Activated T-cell treated with anti-CD3 and anti-CD28 coated beads, Interleukin-2, amount 50 U/mL, for 24 hours (primary cell): ENCODE measurements around the gene BCAP31.
"Not testable (repeated sequence)": the region's sequence is repeated elsewhere in the genome, so short reads cannot be mapped to it uniquely, and the experiment has no call there.

Experiments used
- DNase-seq: peaks from one replicate; pipeline ENCODE4 v3.0.0-alpha.2; 2020
- H3K27ac Mint-ChIP-seq: 2 replicates; pipeline ENCODE4 v1.8.0; 2020; ENCODE audit warnings: mild to moderate bottlenecking, mixed read lengths
- H3K27me3 Mint-ChIP-seq: 2 replicates; pipeline ENCODE4 v1.8.0; 2020; ENCODE audit warnings: mixed read lengths
- H3K36me3 Mint-ChIP-seq: 2 replicates; pipeline ENCODE4 v1.8.0; 2020; ENCODE audit warnings: low read depth, mixed read lengths
- H3K4me1 Mint-ChIP-seq: 2 replicates; pipeline ENCODE4 v1.8.0; 2020; ENCODE audit warnings: low read depth, mixed read lengths
- H3K4me3 Mint-ChIP-seq: 2 replicates; pipeline ENCODE4 v1.8.0; 2020; ENCODE audit warnings: mild to moderate bottlenecking, moderate library complexity, mixed read lengths
- H3K9me3 Mint-ChIP-seq: 2 replicates; pipeline ENCODE4 v1.8.0; 2020; ENCODE audit warnings: mixed read lengths

BCAP31 gene

GRCh38 chrX:153719238-153719637, 4.9 kb downstream of the BCAP31 start:
- peaks cover 81% of the 10 kb centered on the region for H3K36me3 Mint-ChIP-seq
- peaks cover 37% of the 10 kb centered on the region for H3K27me3 Mint-ChIP-seq
- no peaks in the 10 kb centered on the region for H3K9me3 Mint-ChIP-seq
- no peak for DNase-seq
- H3K4me3 Mint-ChIP-seq, result no peak overlapping the region
- peaks cover 15% of the 10 kb centered on the region for H3K4me1 Mint-ChIP-seq
- H3K27ac Mint-ChIP-seq, result no peak overlapping the region

GRCh38 chrX:153717445-153717844, 6.7 kb downstream of the BCAP31 start:
- Mint-ChIP-seq H3K4me3 (no peak overlapping the region), H3K36me3 (peaks cover 86% of the 10 kb centered on the region)
- DNase-seq, result no peak

DNA sequence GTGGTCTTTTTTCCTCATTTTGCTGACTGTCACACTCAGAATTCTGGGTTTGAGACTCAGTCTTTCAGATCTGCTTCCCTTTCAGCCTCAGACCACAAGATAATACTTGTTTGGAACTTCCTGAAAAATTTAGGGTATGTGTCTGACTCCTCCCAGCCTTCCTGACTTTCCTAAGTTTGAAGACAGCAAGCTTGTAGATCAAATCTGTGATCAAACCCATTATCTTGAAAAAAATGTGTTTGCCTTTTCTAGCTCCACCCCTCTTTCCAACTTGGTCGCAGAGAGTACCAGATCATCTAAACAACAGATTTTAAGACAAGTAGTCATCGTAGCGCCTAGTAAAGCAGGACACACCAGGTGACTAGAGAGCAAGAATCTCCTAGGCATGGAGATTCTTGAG, 9.9 kb downstream of the BCAP31 start:
- no peaks in the 10 kb centered on the region for H3K9me3 Mint-ChIP-seq
- no peak overlapping the region for H3K4me3 Mint-ChIP-seq
- DNase-seq, result no peak
- peaks cover 5% of the 10 kb centered on the region for H3K4me1 Mint-ChIP-seq
- peaks cover 46% of the 10 kb centered on the region for H3K27me3 Mint-ChIP-seq
- peaks cover 84% of the 10 kb centered on the region for H3K36me3 Mint-ChIP-seq
- no peak overlapping the region for H3K27ac Mint-ChIP-seq

More at GRCh38 chrX:153717445-153717844, 6.7 kb downstream of the BCAP31 start:
- Mint-ChIP-seq H3K4me1 (peaks cover 11% of the 10 kb centered on the region), H3K27me3 (peaks cover 38% of the 10 kb centered on the region), H3K27ac (no peak overlapping the region), H3K9me3 (no peaks in the 10 kb centered on the region)

GRCh38 chrX:153709726-153710674, 14.2 kb downstream of the BCAP31 start:
- peaks cover 53% of the 10 kb centered on the region for H3K27me3 Mint-ChIP-seq
- H3K4me3 Mint-ChIP-seq, result no peak overlapping the region
- no peak for DNase-seq
- no peak overlapping the region for H3K27ac Mint-ChIP-seq
- no peaks in the 10 kb centered on the region for H3K9me3 Mint-ChIP-seq
- peaks cover 85% of the 10 kb centered on the region for H3K36me3 Mint-ChIP-seq
- H3K4me1 Mint-ChIP-seq, result peaks cover 6% of the 10 kb centered on the region

DNA sequence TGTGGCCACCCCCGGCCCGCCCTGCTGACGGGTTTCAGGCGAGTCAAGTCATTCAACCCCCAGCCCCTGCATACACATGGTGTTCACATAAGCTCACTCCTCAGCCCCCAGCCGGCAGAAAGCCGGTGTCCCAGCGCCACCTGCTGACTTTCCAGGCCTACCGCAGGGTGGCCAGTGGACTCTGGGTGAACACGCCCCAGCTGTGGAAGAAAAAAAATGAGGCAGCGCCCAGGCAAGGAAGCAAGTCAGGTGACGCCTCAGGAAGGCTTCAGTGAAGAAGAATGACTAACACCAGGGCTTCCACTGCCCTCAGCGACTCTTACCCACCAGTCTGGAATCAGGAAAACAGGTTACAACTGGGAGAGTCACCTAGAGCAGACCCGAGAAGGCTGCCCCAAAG, 15.8 kb downstream of the BCAP31 start:
- no peak overlapping the region for H3K4me3 Mint-ChIP-seq
- DNase-seq, result peak; percentile 54
- H3K27me3 Mint-ChIP-seq, result peaks cover 45% of the 10 kb centered on the region
- H3K36me3 Mint-ChIP-seq, result peaks cover 84% of the 10 kb centered on the region
- H3K9me3 Mint-ChIP-seq, result no peaks in the 10 kb centered on the region
- peak overlapping the region; percentile 47 for H3K27ac Mint-ChIP-seq
- H3K4me1 Mint-ChIP-seq, result peaks cover 6% of the 10 kb centered on the region

DNA sequence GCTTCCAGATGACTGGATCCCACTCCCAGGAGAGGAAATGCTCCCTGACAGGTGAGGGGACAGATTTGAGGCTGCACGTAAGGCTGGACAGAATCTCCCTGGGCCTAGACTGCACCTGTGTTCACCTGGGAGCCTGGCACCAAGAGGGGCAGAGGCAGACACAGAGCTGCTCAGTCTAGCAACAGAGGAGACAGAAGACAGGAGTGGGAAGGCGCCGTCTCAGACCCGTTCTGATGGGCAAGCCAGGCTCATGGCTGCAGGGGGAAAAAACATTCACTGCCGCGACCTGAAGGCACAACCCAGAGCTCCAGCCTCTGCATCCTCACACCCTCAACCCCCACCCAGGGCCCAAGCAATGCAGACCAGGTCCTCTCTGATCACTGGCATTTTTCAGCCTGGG, 16.8 kb downstream of the BCAP31 start:
- DNase-seq, result no peak
- H3K36me3 Mint-ChIP-seq, result peaks cover 82% of the 10 kb centered on the region
- H3K27me3 Mint-ChIP-seq, result peaks cover 41% of the 10 kb centered on the region
- H3K27ac Mint-ChIP-seq, result no peak overlapping the region
- H3K4me1 Mint-ChIP-seq, result peaks cover 6% of the 10 kb centered on the region
- no peaks in the 10 kb centered on the region for H3K9me3 Mint-ChIP-seq
- no peak overlapping the region for H3K4me3 Mint-ChIP-seq

GRCh38 chrX:153706799-153707198, 17.4 kb downstream of the BCAP31 start:
- DNase-seq, result no peak
- Mint-ChIP-seq H3K27ac (no peak overlapping the region), H3K4me3 (no peak overlapping the region), H3K4me1 (peaks cover 6% of the 10 kb centered on the region), H3K27me3 (peaks cover 41% of the 10 kb centered on the region), H3K36me3 (peaks cover 84% of the 10 kb centered on the region), H3K9me3 (no peaks in the 10 kb centered on the region)

DNA sequence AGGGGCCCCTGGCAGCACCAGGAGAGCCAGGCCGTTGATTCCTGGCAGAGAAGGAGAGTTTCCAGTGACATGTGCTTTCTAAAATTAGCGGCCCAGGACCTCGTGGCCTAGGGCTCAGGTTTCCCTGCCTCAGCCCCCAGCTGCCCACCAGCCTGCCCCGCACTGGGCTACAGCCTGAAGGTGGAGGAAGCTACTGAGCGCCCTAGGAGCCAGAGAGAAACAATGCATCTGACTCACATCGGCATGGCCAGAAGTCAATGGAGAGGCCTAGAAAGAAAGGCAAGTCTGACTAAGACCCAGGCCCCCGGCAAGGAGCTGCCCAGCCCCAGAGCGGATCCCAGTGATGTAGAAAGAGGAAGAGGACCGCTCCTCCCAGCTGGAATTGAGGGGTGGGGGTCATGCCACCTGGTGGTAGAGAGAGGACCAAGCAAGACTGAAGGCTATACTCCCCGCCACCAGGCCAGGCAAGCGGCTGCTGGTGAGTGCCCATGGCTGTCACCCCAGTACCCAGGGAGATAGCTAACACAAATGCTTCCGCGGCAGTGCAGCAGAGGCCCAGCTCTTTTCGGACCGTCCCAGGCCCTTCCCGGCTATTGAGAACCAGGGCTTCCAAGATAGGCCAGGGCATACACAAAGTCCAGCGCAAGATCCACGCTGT, 18.7 kb downstream of the BCAP31 start:
- not testable (repeated sequence) for H3K4me1 Mint-ChIP-seq, H3K9me3 Mint-ChIP-seq, H3K4me3 Mint-ChIP-seq, H3K27ac Mint-ChIP-seq, DNase-seq
- Mint-ChIP-seq H3K36me3 (peaks cover 78% of the 10 kb centered on the region), H3K27me3 (peaks cover 34% of the 10 kb centered on the region)

- peaks cover 30% of the 10 kb centered on the region for H3K27me3 Mint-ChIP-seq
- not testable (repeated sequence) for H3K4me1 Mint-ChIP-seq, H3K4me3 Mint-ChIP-seq, DNase-seq, H3K9me3 Mint-ChIP-seq, H3K27ac Mint-ChIP-seq
- peaks cover 74% of the 10 kb centered on the region for H3K36me3 Mint-ChIP-seq
Measured at GRCh38 chrX:153704631-153705402, 19.4 kb downstream of the BCAP31 start.

DNA sequence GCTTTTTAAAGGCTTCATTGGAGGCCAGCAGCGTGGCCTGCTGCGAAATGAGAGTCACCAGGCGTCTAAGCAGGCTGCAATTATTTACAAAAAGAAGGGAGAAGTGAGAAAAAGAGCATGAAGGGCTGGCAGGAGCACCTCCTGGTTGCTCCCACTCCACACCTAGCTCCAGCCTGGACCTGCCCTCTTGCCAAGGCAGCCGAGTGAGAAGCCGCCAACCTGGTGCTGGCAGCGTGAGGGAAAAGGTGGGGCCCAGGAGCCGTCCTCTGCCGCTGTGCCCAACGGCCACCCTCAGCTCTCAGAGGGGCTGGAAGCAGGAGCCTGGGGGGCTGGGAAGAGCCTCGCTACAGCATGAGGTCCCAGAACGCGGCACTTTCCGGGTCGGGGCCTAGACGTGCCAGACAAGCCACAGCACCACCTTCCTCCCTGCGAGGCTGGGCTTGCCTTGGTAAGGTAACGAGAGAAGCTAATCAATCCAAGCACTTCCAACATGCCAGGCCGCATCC, 20.1 kb downstream of the BCAP31 start:
- Mint-ChIP-seq H3K9me3 (no peaks in the 10 kb centered on the region), H3K27ac (no peak overlapping the region), H3K4me3 (no peak overlapping the region), H3K27me3 (peaks cover 30% of the 10 kb centered on the region), H3K4me1 (peaks cover 4% of the 10 kb centered on the region), H3K36me3 (peaks cover 67% of the 10 kb centered on the region)
- DNase-seq, result no peak

- Mint-ChIP-seq H3K4me1 (no peaks in the 10 kb centered on the region), H3K27ac (no peak overlapping the region), H3K4me3 (no peak overlapping the region), H3K9me3 (no peaks in the 10 kb centered on the region), H3K36me3 (peaks cover 66% of the 10 kb centered on the region), H3K27me3 (peaks cover 26% of the 10 kb centered on the region)
- DNase-seq, result no peak
Measured at GRCh38 chrX:153703036-153703370, 21.2 kb downstream of the BCAP31 start.

DNA sequence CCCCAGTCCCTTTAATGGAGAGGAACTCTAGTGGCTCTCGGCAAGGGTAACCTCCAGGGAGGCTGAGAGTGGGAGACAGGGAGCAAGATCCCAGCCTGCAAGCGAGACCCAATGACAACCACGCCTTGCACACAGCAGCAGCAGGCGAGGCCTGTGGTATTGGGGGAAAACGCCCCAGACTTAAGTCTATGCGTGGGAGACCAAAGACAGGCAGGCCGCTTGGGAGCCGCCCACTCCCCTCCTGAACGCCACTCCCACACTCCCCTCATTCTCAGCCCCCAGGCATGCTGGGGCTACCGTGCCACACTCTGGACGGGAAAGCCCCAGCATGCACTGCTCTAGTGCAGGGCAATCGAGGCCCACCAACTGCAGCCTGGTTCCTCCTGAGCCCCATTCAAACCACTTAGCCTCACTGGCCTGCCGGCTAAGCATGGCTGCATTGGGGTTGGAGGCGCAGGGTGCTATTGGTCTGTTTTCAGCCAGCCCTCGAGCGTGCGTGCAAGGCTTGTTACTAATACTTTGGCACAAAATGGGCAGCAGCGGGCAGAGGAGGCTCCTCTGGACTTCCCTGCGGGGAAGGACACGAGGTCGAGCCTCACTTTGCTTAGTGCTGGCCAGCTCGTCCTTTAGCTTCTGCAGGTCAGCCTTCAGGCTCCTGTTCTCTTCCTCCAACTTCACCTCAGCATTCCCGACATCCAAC, 21.7 kb downstream of the BCAP31 start:
- Mint-ChIP-seq H3K4me3 (no peak overlapping the region), H3K36me3 (peaks cover 66% of the 10 kb centered on the region), H3K27ac (no peak overlapping the region), H3K9me3 (no peaks in the 10 kb centered on the region), H3K27me3 (peaks cover 26% of the 10 kb centered on the region), H3K4me1 (no peaks in the 10 kb centered on the region)
- no peak for DNase-seq

DNA sequence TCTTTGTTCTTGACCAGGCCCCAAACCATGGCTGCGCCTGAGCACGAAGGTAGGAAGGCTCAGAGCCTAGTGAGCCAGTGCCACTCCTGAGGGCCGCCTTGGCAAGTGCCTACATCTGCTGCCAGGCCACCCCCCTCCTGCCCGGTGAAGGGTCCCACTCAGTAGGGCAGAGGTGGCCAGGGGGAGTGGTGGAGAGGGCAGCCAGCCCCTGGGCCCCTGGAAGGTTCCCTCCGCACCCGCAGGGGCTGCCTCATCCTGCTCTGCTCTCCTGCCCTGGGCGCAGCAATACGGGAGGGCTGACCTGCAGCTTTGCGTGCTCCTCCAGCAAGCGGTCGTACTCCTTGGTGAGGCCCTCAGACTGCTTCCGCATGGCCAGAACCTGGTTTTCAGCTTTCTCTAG, 22.5 kb downstream of the BCAP31 start:
- DNase-seq, result no peak
- H3K27me3 Mint-ChIP-seq, result peaks cover 30% of the 10 kb centered on the region
- H3K27ac Mint-ChIP-seq, result no peak overlapping the region
- no peak overlapping the region for H3K4me3 Mint-ChIP-seq
- H3K9me3 Mint-ChIP-seq, result no peaks in the 10 kb centered on the region
- no peaks in the 10 kb centered on the region for H3K4me1 Mint-ChIP-seq
- peaks cover 66% of the 10 kb centered on the region for H3K36me3 Mint-ChIP-seq

DNA sequence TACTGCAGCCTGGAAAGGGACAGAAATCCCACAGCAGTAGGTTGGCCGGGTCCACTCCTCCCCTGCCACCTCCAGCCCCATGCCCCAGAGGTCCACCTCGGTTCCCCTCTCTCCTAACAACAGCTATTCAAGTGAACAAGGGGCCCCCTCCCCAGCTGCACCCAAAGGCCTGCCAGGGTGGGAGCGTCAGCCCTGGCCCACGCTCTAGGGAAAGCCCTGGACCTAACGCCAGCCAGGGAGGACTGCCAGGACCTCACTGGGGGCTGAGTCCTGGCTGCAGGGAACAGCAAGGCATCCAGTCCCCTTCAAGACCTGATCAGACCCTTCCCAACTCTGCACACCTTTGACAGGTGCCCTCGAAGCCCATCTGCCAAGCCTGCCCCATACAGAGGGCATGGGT, 23.2 kb downstream of the BCAP31 start:
- no peak for DNase-seq
- Mint-ChIP-seq H3K4me3 (no peak overlapping the region), H3K4me1 (no peaks in the 10 kb centered on the region), H3K27ac (no peak overlapping the region), H3K36me3 (peaks cover 65% of the 10 kb centered on the region), H3K9me3 (no peaks in the 10 kb centered on the region), H3K27me3 (peaks cover 25% of the 10 kb centered on the region)
